Motor neuron (in vitro differentiated cells): Measurements from ENCODE around the gene TIMM22. TPM values are rescaled to one million over a fixed set of nuclear protein-coding genes. Genes with fewer than 3 reads are reported as not detected.

Experiments used
- ATAC-seq, 8 experiments: fragments of 200-7000 bp; cut with Tn5 transposase; replicated peaks in 6 of 8; 2 replicates each; pipeline ENCODE4 v1.8.0; 2021; ENCODE audit warnings: mild to moderate bottlenecking in 8 of 8, moderate library complexity in 8 of 8
- H3K27ac ChIP-seq, 2 donors: fragments of 250-450 bp; sonication (Bioruptor Pico); 2 replicates each; pipeline ENCODE4 v1.9.0; 2021; ENCODE audit warnings: antibody characterized with exemption in 2 of 2, mild to moderate bottlenecking in 2 of 2, moderate library complexity in 1 of 2
- H3K4me1 ChIP-seq, 2 donors: fragments of 250-450 bp; sonication (Bioruptor Pico); replicated peaks in 1 of 2; 2 replicates each; pipeline ENCODE4 v1.6.1; 2021; ENCODE audit warnings: antibody characterized with exemption in 2 of 2, mild to moderate bottlenecking in 2 of 2, moderate library complexity in 1 of 2
- H3K4me3 ChIP-seq, 5 donors: fragments of 250-450 bp; sonication (Bioruptor Pico); 2 replicates each; pipeline ENCODE4 v1.9.0; 2021; ENCODE audit warnings: antibody characterized with exemption in 5 of 5, mild to moderate bottlenecking in 5 of 5, moderate library complexity in 4 of 5
- WGBS, 10 experiments: fragments of 450-650 bp; shearing (Covaris generic); methylation state at CpG; one replicate each; pipeline ENCODE4 v1.0.0; 2022; 5-methylcytosine and 5-hydroxymethylcytosine counted together
- in situ Hi-C, 9 experiments: fragments of 400-800 bp; cut with MboI; loops; one replicate each; pipeline ENCODE4 v1.15.0; 2021; ENCODE audit warnings: low sequenced_read_pairs in 9 of 9, low pct_unique_long_range_greater_than_20kb in 2 of 9; ENCODE audit not compliant: unreplicated experiment in 9 of 9
- total RNA-seq, 8 experiments: library from RNA; unstranded; fragments of 300-600 nt; gene quantifications; 2 replicates each; pipeline versions ENCODE4 v1.2.3 to v1.2.4, GENCODE V29; 2022

TIMM22 gene
- total RNA-seq, 8 experiments from 2014 or later, result 8.2 to 19.8 (median 14.2) TPM

GRCh38 chr17:1030684-1031532 is 34.0 kb downstream of the TIMM22 start:
- WGBS, 10 experiments, result 48 to 100% (median 70%) methylated on average over 1 to 9 of the region's 45 CpGs; no CpG with 5 or more reads in 5 of the 10 experiments
- H3K27ac ChIP-seq, result no peak overlapping the region
- ATAC-seq, result peak in 4 of 8 experiments; percentile 1 to 5 (median 3)
- H3K4me3 ChIP-seq, result no peak overlapping the region
- H3K4me1 ChIP-seq, result peaks cover 25% of the 10 kb centered on the region in 2 donors
- in situ Hi-C loops, result no loop called here

DNA sequence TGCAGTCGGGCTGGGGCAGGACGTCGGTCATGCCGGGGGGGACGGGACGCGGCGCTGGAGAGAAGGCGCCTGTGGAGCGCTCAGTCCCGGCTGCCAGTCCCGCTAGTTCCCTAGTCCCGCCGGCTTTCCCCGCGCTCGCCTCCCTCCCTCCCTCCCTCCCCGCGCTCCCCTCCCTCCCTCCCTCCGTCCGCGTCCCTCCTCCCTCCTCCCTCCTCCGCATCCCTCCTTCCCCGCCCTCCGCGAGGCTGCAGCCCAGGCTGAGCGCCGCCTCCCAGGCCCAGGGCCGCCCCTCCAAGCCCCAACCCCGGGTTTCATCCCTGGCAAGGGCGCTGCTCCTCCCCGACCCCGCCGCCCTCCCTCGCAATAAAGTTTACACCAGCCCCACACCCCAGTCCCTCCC is 34.8 kb downstream of the TIMM22 start:
- Histone ChIP-seq H3K4me3 (no peak overlapping the region), H3K27ac (no peak overlapping the region), H3K4me1 (peaks cover 28 to 33% of the 10 kb centered on the region in 2 donors)
- ATAC-seq, result peak; percentile 41 to 76 (median 52)
- in situ Hi-C loops, result no loop called here
- WGBS, 10 experiments, result no CpG with 5 or more reads among the region's 35 CpGs

- peaks cover 30 to 40% of the 10 kb centered on the region in 2 donors for H3K4me1 ChIP-seq
- in situ Hi-C loops, result no loop called here
- no peak for ATAC-seq
- H3K27ac ChIP-seq, result no peak overlapping the region
- 51 to 93% (median 69%) methylated on average over 3 to 8 of the region's 27 CpGs; no CpG with 5 or more reads in 6 of the 10 experiments for WGBS, 10 experiments
- H3K4me3 ChIP-seq, result no peak overlapping the region
Measured at GRCh38 chr17:1032391-1032790, 35.5 kb downstream of the TIMM22 start.

GRCh38 chr17:1033503-1033902 is 36.6 kb downstream of the TIMM22 start:
- 50 to 100% (median 87%) methylated on average over 1 to 3 of the region's 11 CpGs; no CpG with 5 or more reads in 6 of the 10 experiments for WGBS, 10 experiments
- Histone ChIP-seq H3K4me3 (no peak overlapping the region), H3K27ac (no peak overlapping the region), H3K4me1 (peaks cover 39 to 51% of the 10 kb centered on the region in 2 donors)
- in situ Hi-C loops, result no loop called here
- no peak for ATAC-seq

DNA sequence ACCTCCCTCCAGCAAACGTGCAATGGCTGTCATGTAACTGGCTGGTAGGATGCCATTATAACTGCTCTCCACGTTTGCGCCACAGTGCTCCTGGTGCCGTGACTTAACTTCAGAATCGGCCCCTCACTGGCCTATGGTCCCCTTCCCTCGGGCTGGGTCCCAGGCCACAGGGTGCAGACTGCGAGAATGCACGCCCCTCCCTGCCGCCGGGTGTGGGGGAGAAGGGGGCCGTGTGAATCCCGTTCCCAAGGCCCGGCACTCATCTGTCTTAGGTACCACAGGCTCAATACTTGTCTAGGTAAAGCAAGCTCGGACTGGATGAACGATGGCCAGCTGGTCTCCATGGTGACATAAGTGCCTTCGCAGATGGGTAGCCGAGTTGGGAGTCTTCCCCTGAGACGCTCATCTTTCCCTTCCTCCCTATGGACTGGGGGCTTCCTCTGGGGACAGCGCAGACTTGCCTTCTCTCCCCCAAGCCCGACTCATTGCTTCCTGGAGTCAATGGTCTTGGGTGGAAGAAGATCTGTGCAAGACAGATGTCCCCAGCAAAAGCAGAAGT is 37.8 kb downstream of the TIMM22 start:
- Histone ChIP-seq H3K27ac (peak overlapping the region; percentile 35 to 54), H3K4me1 (peaks cover 45 to 51% of the 10 kb centered on the region in 2 donors), H3K4me3 (no peak overlapping the region)
- WGBS, 10 experiments, result 25 to 91% (median 73%) methylated on average over 1 to 8 of the region's 20 CpGs; no CpG with 5 or more reads in 4 of the 10 experiments
- in situ Hi-C loops, result no loop called here
- peak in 5 of 8 experiments; percentile 23 to 43 (median 39) for ATAC-seq

DNA sequence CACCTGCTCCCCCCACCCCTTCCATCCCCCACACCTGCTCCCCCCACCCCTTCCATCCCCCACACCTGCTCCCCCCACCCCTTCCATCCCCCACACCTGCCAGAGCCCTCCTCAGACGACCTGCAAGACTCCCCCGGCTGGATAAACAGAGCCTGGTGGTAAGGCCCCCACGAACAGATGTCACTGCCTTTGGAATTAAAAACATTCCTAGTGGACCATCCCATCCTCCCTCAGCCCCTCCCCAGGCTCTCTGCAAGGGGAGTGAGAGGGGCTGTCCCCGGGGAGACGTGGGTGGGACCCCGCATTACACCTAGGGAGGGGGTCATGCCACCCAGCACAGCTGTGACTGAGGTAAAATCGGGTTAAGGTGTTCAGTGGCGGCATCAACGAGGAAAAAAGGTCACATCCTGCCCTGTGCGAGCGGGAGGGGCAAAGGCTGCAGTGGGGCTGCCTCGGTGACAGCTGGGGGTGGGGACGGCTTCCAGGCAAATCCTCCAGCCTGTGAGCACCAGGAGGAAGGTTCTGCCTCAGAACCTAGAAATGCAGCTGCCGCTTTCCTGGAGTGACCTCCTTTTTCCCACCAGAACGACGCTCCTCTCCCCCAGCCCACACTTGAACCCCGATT is 38.7 kb downstream of the TIMM22 start:
- WGBS, 10 experiments, result 40 to 62% methylated on average over 3 to 6 of the region's 17 CpGs; no CpG with 5 or more reads in 8 of the 10 experiments

GRCh38 chr17:1036171-1036844 is 39.4 kb downstream of the TIMM22 start:
- Histone ChIP-seq H3K4me3 (no peak overlapping the region), H3K4me1 (peaks cover 42 to 54% of the 10 kb centered on the region in 2 donors), H3K27ac (peak overlapping the region; percentile 64 to 72)
- 56 to 100% (median 100%) methylated on average over 1 to 3 of the region's 24 CpGs; no CpG with 5 or more reads in 7 of the 10 experiments for WGBS, 10 experiments
- in situ Hi-C loops, result no loop called here
- ATAC-seq, result peak in 1 of 8 experiments; percentile 1

More for the DNA sequence above, 38.7 kb downstream of the TIMM22 start:
- Histone ChIP-seq H3K27ac (peak overlapping the region; percentile 64 to 72), H3K4me1 (peaks cover 48 to 54% of the 10 kb centered on the region in 2 donors), H3K4me3 (no peak overlapping the region)
- ATAC-seq, result peak in 4 of 8 experiments; percentile 5 to 25 (median 14)
- in situ Hi-C loops, result no loop called here

GRCh38 chr17:1036845-1037237 is 39.9 kb downstream of the TIMM22 start:
- Histone ChIP-seq H3K4me1 (peaks cover 41 to 53% of the 10 kb centered on the region in 2 donors), H3K4me3 (no peak overlapping the region), H3K27ac (no peak overlapping the region)
- no peak for ATAC-seq
- in situ Hi-C loops, result no loop called here
- 100% methylated on average over 1 of the region's 2 CpGs; no CpG with 5 or more reads in 9 of the 10 experiments for WGBS, 10 experiments

DNA sequence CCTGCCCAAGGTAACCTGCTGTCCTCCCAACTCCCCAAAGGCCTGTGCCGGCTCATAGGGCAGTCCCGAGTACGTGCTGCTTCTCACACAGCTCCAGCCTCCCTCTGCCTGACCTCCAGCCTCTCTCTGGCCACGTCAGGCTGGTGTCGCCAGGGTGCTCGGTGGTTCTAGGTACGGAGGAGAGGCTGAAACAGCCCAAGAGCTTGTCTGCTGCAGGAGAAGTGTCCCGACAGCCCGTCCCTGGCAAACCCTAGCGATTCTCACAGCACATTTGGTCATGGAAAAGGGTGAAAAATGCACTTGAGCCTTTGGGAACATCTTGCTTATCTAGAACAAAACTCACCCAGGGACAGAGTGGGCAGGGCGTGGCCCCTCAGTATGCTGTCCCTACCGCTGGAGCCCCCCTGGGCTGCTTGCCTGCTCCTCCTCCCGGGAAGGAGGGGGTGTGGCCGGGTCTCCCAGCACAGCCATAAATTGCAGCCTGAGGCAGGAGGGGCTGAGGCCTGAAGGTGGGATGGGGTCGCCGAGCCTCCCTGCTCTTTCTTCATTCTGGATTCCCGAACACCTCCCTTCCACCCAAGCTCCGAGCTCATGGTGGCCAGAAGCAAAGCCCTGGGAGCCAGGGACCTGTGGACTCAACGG is 40.4 kb downstream of the TIMM22 start:
- Histone ChIP-seq H3K4me3 (no peak overlapping the region), H3K4me1 (peaks cover 38 to 50% of the 10 kb centered on the region in 2 donors), H3K27ac (peak overlapping the region; percentile 7 to 59)
- peak in 1 of 8 experiments; percentile 18 for ATAC-seq
- in situ Hi-C loops, result no loop called here
- WGBS, 10 experiments, result 50 to 100% (median 100%) methylated on average over 1 to 5 of the region's 19 CpGs; no CpG with 5 or more reads in 2 of the 10 experiments

GRCh38 chr17:1038459-1039122 is 41.7 kb downstream of the TIMM22 start:
- Histone ChIP-seq H3K4me3 (no peak overlapping the region), H3K4me1 (peaks cover 38 to 53% of the 10 kb centered on the region in 2 donors), H3K27ac (no peak overlapping the region)
- no peak for ATAC-seq
- in situ Hi-C loops, result no loop called here
- 80 to 92% (median 88%) methylated on average over 3 to 15 of the region's 31 CpGs; no CpG with 5 or more reads in 5 of the 10 experiments for WGBS, 10 experiments

DNA sequence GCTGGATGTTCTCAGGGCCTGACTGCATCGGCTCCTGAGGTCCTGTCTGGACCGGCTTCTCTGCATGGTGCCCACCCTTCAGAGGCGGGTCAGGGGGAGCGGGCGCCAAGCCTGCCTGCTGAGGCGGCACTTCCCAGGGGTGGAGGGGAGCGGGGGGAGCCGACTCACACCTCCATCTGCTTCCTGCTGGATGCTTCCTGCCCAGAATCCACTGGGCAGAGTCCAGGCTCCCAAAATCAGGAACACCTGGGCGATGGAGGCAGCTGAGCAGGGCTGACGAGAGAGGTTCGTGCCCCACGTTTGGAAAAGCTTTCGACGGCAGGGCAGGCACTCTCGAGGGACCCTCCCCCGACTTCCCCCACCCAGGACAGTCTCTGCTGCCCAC is 42.2 kb downstream of the TIMM22 start:
- Histone ChIP-seq H3K27ac (no peak overlapping the region), H3K4me3 (no peak overlapping the region), H3K4me1 (peaks cover 43 to 59% of the 10 kb centered on the region in 2 donors)
- 50 to 100% methylated on average over 1 to 3 of the region's 16 CpGs; no CpG with 5 or more reads in 8 of the 10 experiments for WGBS, 10 experiments
- ATAC-seq, result no peak
- in situ Hi-C loops, result no loop called here
